Measurements from ENCODE around the gene ILF2. TPM values are rescaled to one million over a fixed set of nuclear protein-coding genes. Genes with fewer than 3 reads are reported as not detected.
"Not testable (repeated sequence)": the region's sequence is repeated elsewhere in the genome, so short reads cannot be mapped to it uniquely, and the experiment has no call there.

ILF2 gene
- total RNA-seq (100 to 1,000 TPM; 140 to 147 TPM), total RNA-seq (77.5 to 815 (median 189) reads per million in 172 experiments)
- polyA plus RNA-seq (2013, experiment 1 of 2) = 89.2 TPM
- 102 TPM for polyA plus RNA-seq (2013, experiment 2 of 2)

- DNase-seq (peak; percentile 94 to 100 (median 97)), ATAC-seq (ENCODE audit: poor library complexity) (peak; percentile 87)
- Histone ChIP-seq H3K27me3 (ENCODE audit: control insufficient read depth in 1 of 2, insufficient read depth in 2 of 2, low read length in 2 of 2) (no peaks in the 10 kb centered on the region), H3K27ac (ENCODE audit: low read depth in 1 of 2, low read length in 2 of 2) (peak within 1 kb of the TSS; percentile 89 to 91), H3K4me1 (ENCODE audit: insufficient read depth, low read length) (peaks cover 36% of the 10 kb centered on the region), H3K36me3 (ENCODE audit: insufficient read depth, low read length) (peaks cover 39% of the 10 kb centered on the region), H3K4me3 (ENCODE audit: low read length) (peak within 1 kb of the TSS; percentile 84), H3K9me3 (ENCODE audit: control insufficient read depth in 1 of 2, insufficient read depth in 1 of 2, low read length in 2 of 2) (no peaks in the 10 kb centered on the region)
- Mint-ChIP-seq H3K27me3 (no peaks in the 10 kb centered on the region), H3K4me1 (ENCODE audit: low read depth) (peaks cover 25% of the 10 kb centered on the region), H3K9me3 (no peaks in the 10 kb centered on the region), H3K27ac (no peak within 1 kb of the TSS), H3K36me3 (ENCODE audit: low read depth) (peaks cover 26% of the 10 kb centered on the region), H3K4me3 (no peak within 1 kb of the TSS)
- POLR2A ChIA-PET = interaction anchor here (0.8 to 2.9 kb wide), 15 partner anchors 12 to 324 kb away, joined by 3 to 35 read pairs (median 4); partner anchors contain the start of genes CHTOP, INTS3, RPS27 and S100A4
- CTCF ChIA-PET = interaction anchor here (0.5 to 1.5 kb wide), 7 partner anchors 9 to 298 kb away, joined by 3 to 4 read pairs (median 3); partner anchors contain the start of gene INTS3
- intact Hi-C loops (cut with DNase I, micrococcal nuclease) = loop anchor here (1.0 to 10.0 kb wide), 7 partner anchors 13 to 321 kb away; partner anchors contain the start of genes CHTOP (in 2 of the 2), RPS27 (in 2 of the 2), GATAD2B (in 1 of the 2) and S100A6 (in 1 of the 2)
- peak; percentile 28 for TF ChIP-seq CTCF (IDR thresholded peaks at IDR 0.05)
Observed at GRCh38 chr1:153670859-153671627, at the start of gene ILF2. ILF2 (minus strand) TSS chr1:153670993; CDS start chr1:153670922, 71 bp downstream.

GRCh38 chr1:153717330-153717729, 46.5 kb upstream of the ILF2 start:
- H3K36me3 ChIP-seq (ENCODE audit: insufficient read depth, low read length) = no peaks in the 10 kb centered on the region
- CTCF ChIA-PET = no interaction called here
- ATAC-seq (ENCODE audit: poor library complexity) = no peak

GRCh38 chr1:153716211-153716610, 45.4 kb upstream of the ILF2 start:
- H3K9me3 ChIP-seq (ENCODE audit: control insufficient read depth in 1 of 2, insufficient read depth in 1 of 2, low read length in 2 of 2); H3K27me3 ChIP-seq (ENCODE audit: control insufficient read depth in 1 of 2, insufficient read depth in 2 of 2, low read length in 2 of 2); H3K27ac ChIP-seq (ENCODE audit: low read depth in 1 of 2, low read length in 2 of 2); DNase-seq; H3K27ac Mint-ChIP-seq; H3K4me1 Mint-ChIP-seq (ENCODE audit: low read depth); H3K4me3 Mint-ChIP-seq; H3K27me3 Mint-ChIP-seq; H3K36me3 ChIP-seq (ENCODE audit: insufficient read depth, low read length); ATAC-seq (ENCODE audit: poor library complexity); H3K36me3 Mint-ChIP-seq (ENCODE audit: low read depth); intact Hi-C loops (cut with DNase I, micrococcal nuclease); H3K9me3 Mint-ChIP-seq; H3K4me3 ChIP-seq (ENCODE audit: low read length); CTCF ChIA-PET; H3K4me1 ChIP-seq (ENCODE audit: insufficient read depth, low read length): not testable (repeated sequence)
- POLR2A ChIA-PET = interaction anchor here (0.9 kb wide), 1 partner anchor 11 kb away, joined by 3 read pairs; the partner anchor contains the start of gene INTS3

More at GRCh38 chr1:153717330-153717729, 46.5 kb upstream of the ILF2 start:
- no peaks in the 10 kb centered on the region for H3K27me3 ChIP-seq (ENCODE audit: control insufficient read depth in 1 of 2, insufficient read depth in 2 of 2, low read length in 2 of 2)
- POLR2A ChIA-PET = no interaction called here
- Mint-ChIP-seq H3K27ac (no peak overlapping the region), H3K4me3 (no peak overlapping the region), H3K27me3 (no peaks in the 10 kb centered on the region), H3K9me3 (no peaks in the 10 kb centered on the region), H3K4me1 (ENCODE audit: low read depth) (no peaks in the 10 kb centered on the region), H3K36me3 (ENCODE audit: low read depth) (no peaks in the 10 kb centered on the region)
- no peaks in the 10 kb centered on the region for H3K4me1 ChIP-seq (ENCODE audit: insufficient read depth, low read length)
- intact Hi-C loops (cut with DNase I, micrococcal nuclease) = no loop called here
- DNase-seq = no peak
- no peak for TF ChIP-seq CTCF (IDR thresholded peaks at IDR 0.05)
- no peak overlapping the region for H3K27ac ChIP-seq (ENCODE audit: low read depth in 1 of 2, low read length in 2 of 2)
- H3K9me3 ChIP-seq (ENCODE audit: control insufficient read depth in 1 of 2, insufficient read depth in 1 of 2, low read length in 2 of 2) = no peaks in the 10 kb centered on the region
- H3K4me3 ChIP-seq (ENCODE audit: low read length) = no peak overlapping the region
